ENCODE data around the gene ITIH1.

DNA sequence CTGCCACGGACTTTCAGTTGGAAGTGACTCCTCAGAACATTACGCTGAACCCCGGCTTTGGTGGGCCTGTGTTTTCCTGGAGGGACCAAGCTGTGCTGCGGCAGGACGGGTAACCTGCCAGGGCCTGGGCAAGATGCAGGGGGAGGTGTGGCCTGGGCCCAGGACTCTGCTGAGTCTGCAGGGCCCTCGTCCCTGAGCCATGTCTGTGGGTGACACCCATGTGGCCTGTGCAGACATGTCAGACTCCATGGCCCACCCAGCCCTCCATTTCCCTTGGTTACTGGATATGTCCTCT lies 12.3 kb downstream of the ITIH1 start:
- TF ChIP-seq, protein P1, sequence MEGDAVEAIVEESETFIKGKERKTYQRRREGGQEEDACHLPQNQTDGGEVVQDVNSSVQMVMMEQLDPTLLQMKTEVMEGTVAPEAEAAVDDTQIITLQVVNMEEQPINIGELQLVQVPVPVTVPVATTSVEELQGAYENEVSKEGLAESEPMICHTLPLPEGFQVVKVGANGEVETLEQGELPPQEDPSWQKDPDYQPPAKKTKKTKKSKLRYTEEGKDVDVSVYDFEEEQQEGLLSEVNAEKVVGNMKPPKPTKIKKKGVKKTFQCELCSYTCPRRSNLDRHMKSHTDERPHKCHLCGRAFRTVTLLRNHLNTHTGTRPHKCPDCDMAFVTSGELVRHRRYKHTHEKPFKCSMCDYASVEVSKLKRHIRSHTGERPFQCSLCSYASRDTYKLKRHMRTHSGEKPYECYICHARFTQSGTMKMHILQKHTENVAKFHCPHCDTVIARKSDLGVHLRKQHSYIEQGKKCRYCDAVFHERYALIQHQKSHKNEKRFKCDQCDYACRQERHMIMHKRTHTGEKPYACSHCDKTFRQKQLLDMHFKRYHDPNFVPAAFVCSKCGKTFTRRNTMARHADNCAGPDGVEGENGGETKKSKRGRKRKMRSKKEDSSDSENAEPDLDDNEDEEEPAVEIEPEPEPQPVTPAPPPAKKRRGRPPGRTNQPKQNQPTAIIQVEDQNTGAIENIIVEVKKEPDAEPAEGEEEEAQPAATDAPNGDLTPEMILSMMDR (IDR thresholded peaks at IDR 0.05): no peak
- TF ChIP-seq EZH2 (IDR thresholded peaks at IDR 0.05) (no peak), EZH2phosphoT487 (IDR thresholded peaks at IDR 0.05) (no peak)

Measured in neural progenitor cell (in vitro differentiated cells).